Measurements from ENCODE around the gene OGFRL1. TPM values are rescaled to one million over a fixed set of nuclear protein-coding genes. Genes with fewer than 3 reads are reported as not detected.

The OGFRL1 gene
- total RNA-seq, 1 experiment from 2014 or later, result 6.9 TPM

- no peak for DNase-seq
- ChIA-PET POLR2A (no interaction called here), CTCF (no interaction called here)
- no peaks in the 10 kb centered on the region for H3K9me3 ChIP-seq
- H3K36me3 ChIP-seq (ENCODE audit: control insufficient read depth, insufficient read depth, low read length), result no peaks in the 10 kb centered on the region
- Mint-ChIP-seq H3K36me3 (ENCODE audit: insufficient read depth, unreplicated experiment) (no peaks in the 10 kb centered on the region), H3K27ac (ENCODE audit: unreplicated experiment) (no peak overlapping the region), H3K4me3 (ENCODE audit: unreplicated experiment) (no peak overlapping the region), H3K4me1 (ENCODE audit: low read depth, unreplicated experiment) (peaks cover 6% of the 10 kb centered on the region), H3K27me3 (ENCODE audit: insufficient read depth, unreplicated experiment) (no peaks in the 10 kb centered on the region), H3K9me3 (ENCODE audit: unreplicated experiment) (no peaks in the 10 kb centered on the region)
- no peaks in the 10 kb centered on the region for H3K4me1 ChIP-seq
- no peak overlapping the region for H3K4me3 ChIP-seq (ENCODE audit: low read depth, low read length)
- BruUV-seq (replicated peaks), result no TSS peak
- intact Hi-C loops (cut with micrococcal nuclease; ENCODE audit: unreplicated experiment), result no loop called here
- TF ChIP-seq CTCF (IDR thresholded peaks at IDR 0.05; ENCODE audit: insufficient read depth in 1 of 2, low read depth in 1 of 2, low read length in 1 of 2, severe bottlenecking in 1 of 2, unreplicated experiment in 1 of 2), result no peak
- H3K27me3 ChIP-seq (replicated peaks; ENCODE audit: control insufficient read depth, insufficient read depth, low read length), result no peaks in the 10 kb centered on the region
These were observed 23.5 kb downstream of the OGFRL1 start for GRCh38 chr6:71312089-71312488.

GRCh38 chr6:71317441-71317840 is 28.8 kb downstream of the OGFRL1 start:
- H3K4me3 Mint-ChIP-seq (ENCODE audit: unreplicated experiment), result no peak overlapping the region
- BruUV-seq (replicated peaks), result no TSS peak
- H3K9me3 Mint-ChIP-seq (ENCODE audit: unreplicated experiment), result no peaks in the 10 kb centered on the region
- H3K27me3 Mint-ChIP-seq (ENCODE audit: insufficient read depth, unreplicated experiment), result peaks cover 4% of the 10 kb centered on the region
- intact Hi-C loops (cut with micrococcal nuclease; ENCODE audit: unreplicated experiment), result no loop called here
- H3K4me1 ChIP-seq, result no peaks in the 10 kb centered on the region
- CTCF ChIA-PET, result no interaction called here
- no peak overlapping the region for H3K27ac Mint-ChIP-seq (ENCODE audit: unreplicated experiment)
- H3K36me3 Mint-ChIP-seq (ENCODE audit: insufficient read depth, unreplicated experiment), result no peaks in the 10 kb centered on the region
- H3K4me1 Mint-ChIP-seq (ENCODE audit: low read depth, unreplicated experiment), result no peaks in the 10 kb centered on the region
- no peak for DNase-seq
- no peak overlapping the region for H3K4me3 ChIP-seq (ENCODE audit: low read depth, low read length)
- POLR2A ChIA-PET, result no interaction called here
- H3K36me3 ChIP-seq (ENCODE audit: control insufficient read depth, insufficient read depth, low read length), result no peaks in the 10 kb centered on the region
- no peaks in the 10 kb centered on the region for H3K9me3 ChIP-seq
- TF ChIP-seq CTCF (IDR thresholded peaks at IDR 0.05; ENCODE audit: insufficient read depth in 1 of 2, low read depth in 1 of 2, low read length in 1 of 2, severe bottlenecking in 1 of 2, unreplicated experiment in 1 of 2), result no peak
- H3K27me3 ChIP-seq (replicated peaks; ENCODE audit: control insufficient read depth, insufficient read depth, low read length), result no peaks in the 10 kb centered on the region

- Histone ChIP-seq H3K36me3 (ENCODE audit: control insufficient read depth, insufficient read depth, low read length) (no peaks in the 10 kb centered on the region), H3K4me3 (ENCODE audit: low read depth, low read length) (no peak overlapping the region), H3K4me1 (no peaks in the 10 kb centered on the region), H3K27me3 (replicated peaks; ENCODE audit: control insufficient read depth, insufficient read depth, low read length) (no peaks in the 10 kb centered on the region), H3K9me3 (no peaks in the 10 kb centered on the region)
- no peaks in the 10 kb centered on the region for H3K9me3 Mint-ChIP-seq (ENCODE audit: unreplicated experiment)
- intact Hi-C loops (cut with micrococcal nuclease; ENCODE audit: unreplicated experiment), result no loop called here
- no TSS peak for BruUV-seq (replicated peaks)
- H3K27ac Mint-ChIP-seq (ENCODE audit: unreplicated experiment), result no peak overlapping the region
- CTCF ChIA-PET, result no interaction called here
- no peak for DNase-seq
- H3K36me3 Mint-ChIP-seq (ENCODE audit: insufficient read depth, unreplicated experiment), result no peaks in the 10 kb centered on the region
- H3K4me3 Mint-ChIP-seq (ENCODE audit: unreplicated experiment), result no peak overlapping the region
- H3K27me3 Mint-ChIP-seq (ENCODE audit: insufficient read depth, unreplicated experiment), result peaks cover 8% of the 10 kb centered on the region
- no peaks in the 10 kb centered on the region for H3K4me1 Mint-ChIP-seq (ENCODE audit: low read depth, unreplicated experiment)
- TF ChIP-seq CTCF (IDR thresholded peaks at IDR 0.05; ENCODE audit: insufficient read depth in 1 of 2, low read depth in 1 of 2, low read length in 1 of 2, severe bottlenecking in 1 of 2, unreplicated experiment in 1 of 2), result no peak
- POLR2A ChIA-PET, result no interaction called here
These were observed 31.4 kb downstream of the OGFRL1 start for GRCh38 chr6:71320041-71320440.

All from Caco-2 (cell line).